K562 (cell line): ENCODE measurements around the gene TADA2A. TPM values are rescaled to one million over a fixed set of nuclear protein-coding genes. Genes with fewer than 3 reads are reported as not detected.

ENCODE experiments used
- BDP1 ChIP-seq: IDR thresholded peaks from 3 replicates; pipeline ENCODE4 v1.6.1; 2011; ENCODE audit not compliant: insufficient read length, insufficient read depth
- CBFA2T2 ChIP-seq: fragments of 450-650 bp; conservative IDR thresholded peaks from 2 replicates; pipeline ENCODE4 v1.6.1; 2017; ENCODE audit warnings: mild to moderate bottlenecking
- EHMT2 ChIP-seq: fragments of 450-650 bp; IDR thresholded peaks from 2 replicates; pipeline ENCODE4 v1.6.1; 2018; ENCODE audit warnings: antibody characterized with exemption
- FIP1L1 ChIP-seq: fragments of 200-400 bp; formaldehyde crosslinking; IDR thresholded peaks from 2 replicates; pipeline ENCODE4 v1.6.1; 2018; ENCODE audit warnings: mild to moderate bottlenecking, low read depth, low read length; ENCODE audit not compliant: poor library complexity, severe bottlenecking
- GTF2E2 ChIP-seq: fragments of 200-800 bp; sonication (Bioruptor generic); IDR thresholded peaks from 2 replicates; pipeline ENCODE4 v1.6.1; 2016; ENCODE audit warnings: missing genetic modification characterization, missing compliant biosample characterization
- HBP1 ChIP-seq: fragments of 450-650 bp; formaldehyde crosslinking; IDR thresholded peaks from 2 replicates; pipeline ENCODE4 v1.4.0; 2022; ENCODE audit warnings: missing genetic modification characterization
- HNRNPH1 ChIP-seq: fragments of 200-400 bp; formaldehyde crosslinking; optimal IDR thresholded peaks from 2 replicates; pipeline ENCODE3; 2017; ENCODE audit warnings: low read depth, mild to moderate bottlenecking, low read length, moderate library complexity
- IRF2 ChIP-seq: sonication (generic); formaldehyde crosslinking; IDR thresholded peaks from 2 replicates; pipeline ENCODE4 v1.8.1; 2022; ENCODE audit warnings: mild to moderate bottlenecking, missing genetic modification reagents
- KAT2B ChIP-seq: IDR thresholded peaks from one replicate; pipeline ENCODE4 v1.6.1; 2012; ENCODE audit warnings: low read depth, mild to moderate bottlenecking, control low read depth, inconsistent platforms, low read length, moderate library complexity
- LCOR ChIP-seq: sonication (generic); formaldehyde crosslinking; IDR thresholded peaks from 2 replicates; pipeline ENCODE4 v1.8.0; 2022; ENCODE audit warnings: mild to moderate bottlenecking, missing genetic modification reagents
- NFYB ChIP-seq: IDR thresholded peaks from 2 replicates; pipeline ENCODE4 v1.6.1; 2011; ENCODE audit warnings: mild to moderate bottlenecking, moderate library complexity; ENCODE audit not compliant: insufficient read length; ENCODE audit errors: extremely low read depth
- PHB2 ChIP-seq: fragments of 450-650 bp; IDR thresholded peaks from 2 replicates; pipeline ENCODE4 v1.6.1; 2017; ENCODE audit warnings: low read depth
- PHF8 ChIP-seq: fragments of 200-600 bp; sonication (generic); IDR thresholded peaks from 2 replicates; pipeline ENCODE4 v1.6.1; 2012; ENCODE audit warnings: mixed run types, mild to moderate bottlenecking, inconsistent platforms, low read length, moderate library complexity, borderline replicate concordance
- SMARCC2 ChIP-seq: fragments of 450-650 bp; IDR thresholded peaks from 2 replicates; pipeline ENCODE4 v1.6.1; 2017; ENCODE audit warnings: antibody characterized with exemption, moderate library complexity, mild to moderate bottlenecking, low read depth
- SREBF2 ChIP-seq: sonication (generic); formaldehyde crosslinking; IDR thresholded peaks from 2 replicates; pipeline ENCODE4 v1.4.0; 2020; ENCODE audit warnings: mild to moderate bottlenecking, missing genetic modification reagents
- SUPT5H ChIP-seq: fragments of 450-650 bp; IDR thresholded peaks from 2 replicates; pipeline ENCODE4 v1.6.1; 2016
- TBP ChIP-seq: optimal IDR thresholded peaks from 2 replicates; pipeline ENCODE3; 2011; ENCODE audit warnings: low read depth, low read length, improper control_type of control experiment
- TFE3 ChIP-seq: fragments of 450-650 bp; formaldehyde crosslinking; IDR thresholded peaks from 2 replicates; pipeline ENCODE4 v1.4.0; 2020; ENCODE audit warnings: mild to moderate bottlenecking, mixed read lengths
- ZC3H8 ChIP-seq: fragments of 450-650 bp; IDR thresholded peaks from 2 replicates; pipeline ENCODE4 v1.6.1; 2017
- ZNF23 ChIP-seq: fragments of 250-450 bp; sonication (Bioruptor Pico); IDR thresholded peaks from 2 replicates; pipeline ENCODE4 v1.4.0; 2020; ENCODE audit warnings: mild to moderate bottlenecking
- ZNF408 ChIP-seq: fragments of 250-450 bp; sonication (Bioruptor Pico); IDR thresholded peaks from 2 replicates; pipeline ENCODE4 v1.4.0; 2020; ENCODE audit warnings: low read depth, mild to moderate bottlenecking, moderate library complexity
- ZNF639 ChIP-seq, 2 experiments: fragments of 200-800 bp in 1 of 2; sonication (Bioruptor generic) in 1 of 2; sonication (generic) in 1 of 2; formaldehyde crosslinking in 1 of 2; IDR thresholded peaks in 1 of 2; conservative IDR thresholded peaks in 1 of 2; 2 replicates each; pipeline versions ENCODE4 v1.5.0 to v1.6.1; 2016 to 2020; ENCODE audit warnings: missing compliant biosample characterization in 1 of 2, missing genetic modification characterization in 1 of 2, missing genetic modification reagents in 1 of 2
- polyA plus RNA-seq, 8 experiments: library from polyadenylated mRNA; depleted of rRNA in 4 of 8; stranded (reverse) in 5 of 8; unstranded in 3 of 8; fragments of >200 nt; fragmentation: Nextera tagmentation in 2 of 8; fragmentation: Illumina TruSeq in 1 of 8; extraction: Ambion mirVana in 2 of 8; extraction: Trizol in 1 of 8; gene quantifications; 2 replicates each; pipeline versions ENCODE4 v1.2.1 to v1.2.3, GENCODE V29; 2011 to 2014; ENCODE audit warnings: inconsistent platforms in 1 of 8, missing spikeins in 1 of 8
- total RNA-seq, 7 experiments: library from RNA; depleted of rRNA in 6 of 7; stranded (reverse); fragments of >200 nt in 6 of 7; fragmentation: Illumina TruSeq in 2 of 7; extraction: Trizol in 2 of 7; gene quantifications; 2 replicates each; pipeline versions ENCODE4 v1.2.1 to v1.2.3, GENCODE V29; 2011 to 2021; ENCODE audit warnings: low replicate concordance in 1 of 7

The TADA2A gene
- total and polyA plus RNA-seq, 9 of the 15 experiments (the other 6 are each of a cell fraction or from before 2014, with no cell fraction given): 13.8 to 37.7 (median 25.0) TPM

GRCh38 chr17:37489197-37490001 is 82.7 kb downstream of the TADA2A start, which contains the start of gene DUSP14 (continued):
- TF ChIP-seq SMARCC2 (no peak), NFYB (no peak), ZNF23 (no peak), HBP1 (CRISPR knock-in tag) (no peak), GTF2E2 (no peak), BDP1 (no peak), PHF8 (peak; percentile 70; the same call in 1 of the 2 replicates), PHB2 (no peak), HNRNPH1 (no peak), EHMT2 (no peak), LCOR (no peak), SREBF2 (CRISPR knock-in tag) (peak; percentile 51; the same call in 1 of the 2 replicates), TFE3 (no peak), ZNF408 (CRISPR knock-in tag) (no peak), ZNF639 (CRISPR knock-in tag; conservative IDR thresholded peaks at IDR 0.05 in 1 of 2, IDR thresholded peaks at IDR 0.05 in 1 of 2) (peak in 1 of 2 experiments; percentile 75; a peak in 2 of 4 replicates), TBP (peak; percentile 73), SUPT5H (peak; percentile 76), CBFA2T2 (no peak), IRF2 (no peak), KAT2B (no peak), ZC3H8 (no peak), FIP1L1 (peak; percentile 44)
